Activated CD4-positive, CD25-positive, alpha-beta regulatory T cell treated with anti-CD3 and anti-CD28 coated beads, Interleukin-2, amount 50 U/mL, for 16 hours (primary cell): ENCODE measurements around the gene PHF11.

Source experiments
- DNase-seq: peaks from one replicate; pipeline ENCODE4 v3.0.0-alpha.2; 2020; ENCODE audit warnings: low read depth, low spot score

PHF11 gene

DNA sequence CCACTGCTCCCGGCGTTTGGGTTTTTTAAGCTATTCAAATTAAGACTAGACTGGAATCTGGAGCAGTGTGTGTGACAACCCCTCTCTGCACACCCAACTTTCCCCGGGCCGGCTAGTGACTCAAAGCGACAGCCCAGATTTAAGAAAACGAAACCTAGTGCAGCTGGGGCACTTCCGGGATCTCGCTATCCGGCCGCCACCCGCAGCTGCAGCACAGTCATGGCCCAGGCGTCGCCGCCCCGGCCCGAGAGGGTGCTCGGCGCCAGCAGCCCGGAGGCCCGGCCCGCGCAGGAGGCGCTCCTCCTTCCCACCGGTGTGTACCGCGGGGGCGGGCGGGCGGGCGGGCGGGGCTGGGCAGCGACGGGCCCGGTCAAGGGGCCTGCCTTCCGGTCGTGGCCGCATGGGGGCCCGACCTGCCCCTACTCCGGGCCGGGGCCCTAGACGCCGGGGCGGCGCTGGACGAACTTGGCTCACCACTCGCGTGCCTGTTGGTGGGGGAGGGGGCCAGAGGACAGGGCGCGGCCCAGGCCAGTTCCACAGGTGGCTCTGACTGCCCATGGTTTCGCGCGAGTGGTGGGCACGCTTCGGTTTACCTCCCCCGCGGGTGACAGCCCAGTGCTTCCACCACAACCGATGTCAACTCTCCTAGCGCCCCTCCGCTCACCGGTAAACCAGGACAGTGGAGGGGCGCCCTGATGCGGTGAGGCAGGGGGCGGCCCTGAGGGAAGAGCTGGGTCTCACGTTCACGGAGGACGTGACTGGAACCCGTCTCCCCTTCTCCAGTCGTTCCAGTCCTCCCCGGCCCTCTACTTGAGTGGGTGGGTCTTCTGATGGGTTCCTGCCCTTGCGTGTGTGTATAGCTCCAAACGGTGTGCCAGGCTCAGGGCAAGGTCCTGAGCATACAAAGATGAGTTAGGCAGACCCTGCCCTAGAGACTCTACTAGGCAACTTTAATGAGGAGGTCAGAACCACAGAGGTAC is at the start of gene PHF11:
Gene PHF11, plus strand, starts transcription at position 171 of the 980 bp plus-strand sequence. Its CDS starts 49 bp downstream, at position 220.
- DNase-seq: peak; percentile 71

DNA sequence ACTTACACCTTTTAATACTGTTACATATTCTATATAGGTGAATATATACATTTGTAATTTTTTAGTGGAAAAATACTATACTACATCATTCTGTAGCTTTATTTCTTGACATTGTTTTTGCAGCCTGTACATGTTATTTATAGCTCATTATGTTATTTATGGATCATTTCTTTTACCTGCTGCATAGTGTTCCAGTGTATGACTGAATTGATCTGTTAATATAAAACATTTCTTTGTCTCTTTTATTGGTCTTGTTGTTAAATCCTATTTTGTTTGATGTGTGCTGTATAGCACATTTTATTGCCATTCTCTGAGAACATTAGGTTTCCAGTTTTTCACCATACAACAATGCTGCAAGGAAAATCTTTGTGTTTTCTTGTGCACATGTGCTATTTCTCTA is 49.3 kb upstream of the PHF11 start:
- DNase-seq: no peak

DNA sequence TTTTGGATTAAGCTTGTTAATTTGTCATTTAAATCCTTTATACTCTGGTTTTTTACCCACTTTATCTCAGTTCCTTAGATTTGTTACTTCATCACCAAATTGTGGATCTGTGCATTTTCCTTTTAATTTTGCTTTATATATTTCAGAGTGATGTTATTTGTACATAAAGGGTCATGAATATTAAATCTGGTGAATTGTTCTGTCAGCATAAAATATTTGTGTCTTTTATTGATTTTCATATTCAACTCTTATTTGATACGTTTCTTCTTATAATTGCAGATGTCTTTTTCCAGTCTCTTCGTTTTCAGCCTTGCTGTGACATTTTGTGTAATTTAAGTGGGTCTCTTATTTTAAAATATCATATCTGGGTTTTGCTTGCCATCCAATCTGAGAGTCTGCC is 47.0 kb upstream of the PHF11 start:
- DNase-seq: no peak

DNA sequence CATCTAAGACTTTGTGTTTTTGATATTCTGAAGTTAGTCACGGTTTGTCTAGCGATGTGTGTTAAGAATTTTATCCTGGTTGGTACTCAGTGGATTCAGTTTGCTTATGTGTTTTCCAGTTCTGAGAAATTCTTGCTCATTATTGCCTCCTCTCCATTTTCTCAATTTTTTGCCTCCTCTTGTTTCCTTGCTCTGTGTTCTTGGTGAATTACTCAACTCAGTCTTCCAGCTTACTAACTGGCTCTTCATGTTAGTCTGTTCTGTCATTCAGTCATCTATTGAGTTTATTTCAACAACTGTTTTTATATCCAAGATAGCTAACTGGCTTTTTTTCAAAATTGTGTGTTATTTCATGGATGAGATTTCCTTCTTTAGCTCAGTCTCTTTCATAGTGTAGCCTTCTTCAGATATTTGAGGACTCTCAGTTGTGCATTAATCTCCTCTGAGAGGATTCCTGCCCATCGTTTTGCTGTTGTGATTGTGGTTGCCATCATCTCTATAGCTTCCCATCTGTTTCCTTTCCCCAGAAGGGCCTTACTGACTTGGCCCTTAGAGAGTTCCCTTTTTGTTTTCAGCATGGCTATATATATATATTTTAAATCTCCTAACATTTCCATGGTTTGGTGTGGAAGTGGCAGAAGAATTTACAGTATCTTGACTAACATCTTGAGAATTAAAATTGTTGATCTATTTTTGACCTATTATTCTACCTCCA is 45.5 kb upstream of the PHF11 start:
- no peak for DNase-seq

DNA sequence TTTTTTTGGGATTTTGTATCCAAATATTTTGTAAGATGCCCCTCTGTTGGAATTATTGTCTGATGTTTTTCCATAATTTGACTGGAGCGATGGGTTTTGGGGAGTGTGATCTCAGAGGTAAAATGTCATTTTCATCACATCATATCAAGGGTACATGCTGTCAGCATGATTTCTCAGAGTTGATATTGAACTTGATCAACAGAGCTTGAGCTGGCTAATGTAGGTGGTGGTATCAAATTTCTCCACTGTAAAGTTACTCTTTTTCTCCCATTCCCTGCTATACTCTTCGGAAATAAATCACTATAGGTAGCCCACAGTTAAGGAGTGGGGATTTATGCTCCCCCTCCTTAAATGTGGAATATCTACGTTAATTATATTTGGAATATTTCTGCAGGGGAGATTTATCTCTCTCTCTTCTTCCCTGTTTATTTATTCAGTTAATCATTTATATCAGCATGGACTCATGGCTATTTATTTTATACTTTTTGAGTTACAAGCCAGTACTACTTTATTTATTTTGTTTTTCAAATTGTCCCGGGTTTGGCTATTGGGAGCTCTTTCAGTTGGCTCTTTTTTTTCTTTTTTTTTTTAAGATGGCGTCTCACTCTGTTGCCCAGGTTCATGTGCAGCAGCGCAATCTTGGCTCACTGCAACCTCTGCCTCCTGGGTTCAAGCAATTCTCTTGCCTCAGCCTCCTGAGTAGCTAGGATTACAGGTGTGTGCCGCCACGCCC is 42.9 kb upstream of the PHF11 start:
- DNase-seq: no peak

DNA sequence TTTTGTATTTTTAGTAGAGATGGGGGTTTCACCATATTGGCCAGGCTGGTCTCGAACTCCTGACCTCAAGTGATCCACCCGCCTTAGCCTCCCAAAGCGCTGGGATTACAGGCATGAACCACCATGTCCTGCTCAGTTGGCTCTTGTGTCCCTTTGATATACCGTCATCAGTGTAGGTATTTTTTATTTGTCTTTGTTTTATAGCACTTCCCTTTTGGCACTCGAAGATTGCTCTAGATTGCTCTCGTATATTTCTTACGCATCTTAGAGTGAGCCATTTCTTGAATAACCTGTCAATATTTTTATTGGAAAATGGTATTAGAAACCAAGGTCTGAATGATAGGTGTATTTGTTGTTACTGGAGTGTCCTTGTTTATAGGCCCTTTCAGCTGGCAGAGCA is 42.3 kb upstream of the PHF11 start:
- DNase-seq: no peak

DNA sequence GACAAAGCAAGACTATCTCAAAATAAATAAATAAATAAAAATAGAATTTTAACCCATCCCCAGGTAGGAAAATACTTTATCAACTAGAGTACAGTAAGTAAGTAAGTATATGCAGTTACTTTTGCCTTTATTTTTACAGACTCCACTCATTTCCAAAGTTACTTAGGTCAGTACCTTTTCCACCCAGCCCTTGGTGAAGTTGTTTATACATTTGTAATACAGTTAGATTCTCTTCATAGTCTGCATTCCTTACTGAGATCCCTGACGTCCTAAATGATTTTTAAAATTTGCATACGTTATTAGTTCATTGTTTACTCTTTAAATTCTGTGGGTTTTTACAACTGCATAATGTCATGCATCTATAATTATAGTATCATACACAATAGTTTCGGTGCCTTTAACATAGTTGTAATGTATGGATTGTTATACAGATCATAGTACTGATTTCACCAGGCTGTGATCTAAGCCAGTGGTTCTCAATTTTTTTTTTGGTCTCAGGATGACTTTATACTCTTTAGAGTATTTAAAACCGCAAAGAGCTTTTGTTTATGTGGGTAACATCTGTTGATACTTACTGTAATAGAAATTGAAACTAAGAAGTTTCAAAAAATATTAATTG is 41.3 kb upstream of the PHF11 start:
- DNase-seq: no peak

DNA sequence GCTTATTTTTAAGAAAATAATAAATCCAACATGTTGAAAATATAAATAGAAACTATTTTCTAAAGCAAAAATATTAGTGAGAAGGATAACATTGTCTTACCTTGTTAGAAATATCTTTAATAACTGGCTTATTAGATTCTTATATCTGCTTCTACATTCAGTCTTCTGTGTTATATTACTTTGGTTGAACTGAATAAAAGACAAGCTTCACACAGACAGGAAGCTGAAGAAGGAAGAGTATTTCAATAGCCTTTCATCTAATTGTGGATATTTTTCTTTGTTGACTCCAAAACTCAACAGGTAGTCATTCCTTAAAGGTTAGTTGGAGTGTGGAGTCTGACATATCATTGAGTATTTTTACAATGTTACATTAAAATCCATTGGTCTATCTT is 40.8 kb upstream of the PHF11 start:
- no peak for DNase-seq

DNA sequence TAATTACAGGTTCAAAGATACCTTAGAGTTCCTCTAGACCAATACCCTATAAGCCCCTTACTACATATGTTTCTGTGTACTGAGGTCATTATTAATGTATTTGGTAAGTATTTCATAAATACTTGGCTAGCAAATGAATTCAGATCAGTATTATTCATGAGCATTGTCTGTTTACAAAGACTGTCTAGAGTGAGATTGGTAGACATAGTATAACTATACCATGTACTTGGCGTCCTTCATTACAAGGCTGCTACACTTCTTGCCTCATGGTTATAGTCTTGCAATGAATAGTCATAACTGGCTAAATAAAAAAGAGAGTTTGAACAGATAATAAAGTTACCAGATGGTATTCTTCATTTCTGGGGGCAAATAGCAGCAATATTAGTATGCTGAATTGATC is 39.6 kb upstream of the PHF11 start:
- no peak for DNase-seq

DNA sequence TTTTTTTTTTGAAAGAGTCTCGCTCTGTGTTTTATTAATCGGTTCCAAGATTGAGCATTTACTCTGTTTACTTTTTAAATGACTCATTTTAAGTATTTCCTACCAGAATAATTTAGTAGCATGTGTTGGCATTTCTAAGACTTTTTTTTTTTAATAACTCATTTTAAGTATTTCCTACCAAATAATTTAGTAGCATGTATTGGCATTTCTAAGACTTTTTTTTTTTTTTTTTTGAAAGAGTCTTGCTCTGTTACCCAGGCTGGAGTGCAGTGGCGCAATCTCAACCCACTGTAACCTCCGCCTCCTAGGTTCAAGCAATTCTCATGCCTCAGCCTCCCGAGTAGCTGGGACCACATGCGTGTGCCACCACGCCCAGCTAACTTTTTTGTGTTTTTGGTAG is 38.5 kb upstream of the PHF11 start:
- DNase-seq: no peak

DNA sequence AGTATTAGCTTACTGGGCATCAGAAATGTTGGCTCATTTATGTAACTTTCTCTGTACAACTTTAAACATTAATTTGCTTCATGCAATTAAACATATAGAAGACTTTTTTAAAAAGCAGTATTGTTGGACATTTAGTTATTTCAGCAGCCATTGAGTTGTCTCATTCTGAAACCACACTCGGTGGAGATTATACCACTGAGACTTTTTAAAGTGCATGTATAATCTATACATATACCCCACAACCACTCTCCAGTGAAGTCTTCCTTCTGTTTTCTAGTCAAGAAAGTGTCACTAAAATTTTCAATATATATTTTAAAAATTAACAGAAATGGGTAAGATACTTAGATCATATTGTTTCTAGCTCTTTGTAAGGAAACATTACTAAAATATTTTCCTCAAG is 36.2 kb upstream of the PHF11 start:
- no peak for DNase-seq

DNA sequence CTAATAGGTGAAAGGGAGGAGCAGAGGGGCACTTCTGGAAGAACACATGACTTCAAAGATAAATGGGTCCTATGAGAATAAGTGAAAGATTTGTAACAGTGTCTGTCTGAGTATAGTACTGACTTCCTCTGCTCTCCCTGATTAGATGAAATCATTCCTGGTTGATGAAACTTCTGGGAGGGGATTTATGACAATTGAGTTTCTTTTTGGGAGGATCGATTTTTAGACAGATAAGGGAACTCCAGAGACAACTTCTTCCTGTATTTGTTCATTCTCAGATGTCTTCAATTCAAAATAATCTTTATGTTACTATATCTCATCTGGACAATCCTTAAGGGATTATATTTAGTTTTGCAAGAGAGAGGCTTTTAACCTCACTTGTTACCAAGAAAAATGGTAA is 31.7 kb upstream of the PHF11 start:
- no peak for DNase-seq

DNA sequence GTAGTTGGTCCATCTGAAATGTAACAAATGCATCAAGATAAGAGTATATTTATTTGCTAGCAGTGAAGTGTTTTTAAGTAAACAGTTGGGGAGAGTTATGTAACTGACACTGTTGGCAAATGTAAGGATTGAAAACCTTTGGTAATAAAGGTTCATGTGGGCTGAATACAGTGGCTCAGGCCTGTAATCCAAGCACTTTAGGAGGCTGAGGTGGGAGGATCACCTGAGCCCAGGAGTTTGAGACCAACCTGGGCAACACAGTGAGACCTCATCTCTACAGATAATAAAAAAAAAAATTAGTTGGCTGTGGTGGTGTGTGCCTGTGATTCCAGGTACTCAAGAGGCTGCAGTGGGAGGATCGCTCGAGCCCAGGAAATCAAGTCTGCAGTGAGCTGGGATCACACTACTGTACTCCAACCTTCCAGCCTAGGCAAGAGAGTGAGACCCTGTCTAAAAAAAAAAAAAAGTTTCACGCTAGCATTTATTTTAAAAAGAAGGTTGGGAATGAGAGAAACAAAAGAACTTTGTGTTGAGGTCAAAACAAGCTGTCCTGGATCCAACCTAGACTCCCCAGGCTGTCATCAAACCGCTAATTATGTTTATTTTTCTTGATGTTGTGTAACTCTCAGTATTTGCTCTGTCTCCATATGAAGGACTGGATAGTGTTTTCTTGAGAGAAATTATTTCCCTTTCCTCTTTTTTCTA is 31.0 kb upstream of the PHF11 start:
- no peak for DNase-seq

DNA sequence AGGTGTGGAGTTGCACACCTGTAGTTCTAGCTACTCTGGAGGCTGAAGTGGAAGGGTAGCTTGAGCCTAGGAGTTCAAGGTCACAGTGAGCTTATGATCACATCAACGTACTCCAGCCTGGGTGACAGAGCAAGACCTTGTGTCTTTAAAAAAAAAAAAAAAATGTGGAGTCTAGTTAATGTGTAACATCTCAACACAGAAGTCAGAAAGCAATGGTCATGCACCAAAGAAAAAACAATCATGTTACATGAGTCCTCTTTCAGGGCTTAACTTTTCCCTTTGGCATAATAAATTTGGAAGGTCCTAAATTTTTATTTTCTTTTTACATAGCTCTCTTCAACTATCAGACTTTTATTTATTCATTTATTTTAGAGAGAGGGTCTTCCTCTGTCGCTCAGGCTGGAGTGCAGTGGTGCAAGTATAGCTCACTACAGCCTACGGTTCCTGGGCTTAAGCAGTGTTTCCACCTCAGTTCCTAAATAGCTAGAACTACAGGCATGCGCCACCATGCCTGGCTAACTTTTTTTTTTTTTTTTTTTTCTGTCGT is 29.4 kb upstream of the PHF11 start:
- no peak for DNase-seq

DNA sequence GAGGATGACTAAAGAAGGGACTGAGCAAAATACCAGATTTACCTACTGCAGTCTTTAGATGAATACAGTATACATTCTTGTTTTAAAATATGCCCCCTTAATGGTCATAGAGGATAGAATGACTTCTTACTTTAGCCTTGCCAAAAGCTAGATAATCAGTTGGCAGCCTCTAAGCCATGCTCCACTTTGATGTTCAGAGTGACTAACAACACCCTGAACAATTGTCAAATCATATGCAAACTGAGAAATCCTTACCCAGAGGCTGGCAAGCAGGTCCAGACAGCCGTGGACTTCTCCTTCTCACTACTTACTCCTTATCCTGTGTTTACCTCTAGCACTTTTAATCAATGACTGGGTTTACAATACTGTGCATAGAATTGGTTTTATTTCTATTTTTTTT is 23.6 kb upstream of the PHF11 start:
- no peak for DNase-seq

DNA sequence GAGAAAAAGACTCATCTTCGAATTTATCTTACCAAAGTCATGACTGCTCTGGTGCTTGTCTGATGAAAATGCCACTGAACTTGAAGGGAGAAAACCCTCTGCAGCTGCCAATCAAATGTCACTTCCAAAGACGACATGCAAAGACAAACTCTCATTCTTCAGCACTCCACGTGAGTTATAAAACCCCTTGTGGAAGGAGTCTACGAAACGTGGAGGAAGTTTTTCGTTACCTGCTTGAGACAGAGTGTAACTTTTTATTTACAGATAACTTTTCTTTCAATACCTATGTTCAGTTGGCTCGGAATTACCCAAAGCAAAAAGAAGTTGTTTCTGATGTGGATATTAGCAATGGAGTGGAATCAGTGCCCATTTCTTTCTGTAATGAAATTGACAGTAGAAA is 19.2 kb upstream of the PHF11 start:
- DNase-seq: no peak

DNA sequence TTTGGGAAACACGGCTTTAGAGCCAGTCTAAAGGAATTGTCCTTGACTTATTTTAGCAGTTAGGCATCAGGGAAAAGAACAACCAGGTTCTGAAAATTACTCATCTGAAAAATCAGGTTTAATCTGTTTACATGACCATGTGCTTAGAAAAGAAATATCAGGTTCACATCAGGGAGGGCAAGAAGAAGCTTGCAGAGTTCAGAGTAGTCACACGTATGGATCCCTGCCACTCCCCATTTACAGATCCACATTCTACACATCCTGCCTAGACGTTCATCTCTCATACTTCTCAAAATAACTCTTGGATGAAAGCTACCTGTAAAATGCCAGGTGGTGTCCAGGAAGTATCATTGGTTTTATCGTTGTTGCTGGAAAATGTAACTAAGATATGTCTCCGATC is 14.0 kb upstream of the PHF11 start:
- no peak for DNase-seq

DNA sequence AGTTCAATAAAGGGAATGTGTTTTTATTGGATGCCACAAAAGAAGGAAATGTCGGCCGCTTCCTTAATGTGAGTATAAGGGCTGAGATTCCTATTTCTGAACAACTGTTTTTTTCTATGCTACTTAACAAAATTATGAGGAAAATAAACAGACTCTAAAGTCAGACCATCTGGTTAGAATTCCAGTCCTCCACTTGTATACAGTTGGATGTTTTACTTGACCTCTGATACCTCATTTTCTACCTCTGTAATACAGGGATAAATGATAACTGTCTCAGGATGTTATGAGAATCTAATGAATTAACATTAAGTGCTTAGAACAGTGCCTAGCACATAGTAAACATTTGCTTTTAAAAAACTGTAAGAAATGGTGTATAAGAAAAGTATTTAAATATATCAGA is 7.2 kb upstream of the PHF11 start:
- no peak for DNase-seq

DNA sequence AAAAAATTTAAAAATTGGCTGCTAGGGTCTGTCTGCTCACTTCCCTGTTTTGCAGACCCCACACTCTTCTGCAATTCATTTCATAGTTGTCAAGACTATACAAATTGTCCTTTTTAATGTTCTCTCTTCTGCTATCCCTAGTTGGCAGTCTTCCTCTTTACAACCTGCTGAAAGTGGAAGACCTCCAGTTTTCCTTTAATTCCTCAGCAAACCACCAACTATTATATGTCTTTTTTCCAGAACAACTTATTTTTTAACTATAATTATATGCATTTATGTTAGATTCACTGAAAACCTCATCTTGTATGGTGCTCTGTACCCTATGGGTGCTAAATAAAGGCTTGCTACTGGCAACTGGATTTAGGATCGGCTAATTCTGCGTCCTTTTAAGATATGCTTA is 1.1 kb upstream of the PHF11 start:
- no peak for DNase-seq

DNA sequence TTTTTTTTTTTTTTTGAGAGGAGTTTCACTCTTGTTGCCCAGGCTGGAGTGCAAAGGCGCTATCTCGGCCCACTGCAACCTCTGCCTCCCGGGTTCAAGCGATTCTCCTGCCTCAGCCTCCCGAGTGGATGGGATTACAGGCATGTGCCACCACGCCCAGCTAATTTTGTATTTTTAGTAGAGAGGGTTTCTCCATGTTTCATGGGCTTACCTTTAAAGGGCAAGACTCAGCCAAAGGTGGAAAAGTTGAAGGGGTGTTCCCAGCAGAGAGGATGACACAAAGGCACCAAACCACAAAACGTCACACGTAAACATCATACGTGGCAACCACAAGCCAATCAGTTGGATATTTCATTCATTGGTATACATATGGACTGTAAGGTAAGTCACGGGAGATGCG is 1.1 kb downstream of the PHF11 start:
- DNase-seq: peak; percentile 26

DNA sequence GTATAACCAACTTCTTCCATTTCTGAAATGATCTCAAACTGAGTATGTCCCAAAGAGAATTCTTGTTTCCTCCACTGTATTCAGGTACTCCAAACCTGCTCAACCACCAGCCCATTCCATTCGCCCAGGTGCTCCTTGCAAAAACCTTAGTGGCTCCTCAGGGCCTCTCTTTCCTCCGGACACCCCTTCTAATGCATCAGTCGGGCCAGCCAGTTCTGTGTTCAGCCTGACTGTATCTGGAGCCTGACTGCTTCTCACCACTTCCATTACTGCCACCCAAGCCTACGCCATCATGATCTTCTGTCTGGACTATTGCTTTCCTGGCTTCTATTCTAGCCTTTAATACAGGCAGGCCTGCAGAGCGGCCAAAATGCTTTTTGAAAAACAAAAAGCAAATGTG is 1.5 kb downstream of the PHF11 start:
- DNase-seq: no peak
